GM06990 (cell line): ENCODE measurements around the gene ACAT1.

Source experiments
- DNase-seq: peaks from one replicate; pipeline ENCODE4 v3.0.0-alpha.2; 2011; ENCODE audit not compliant: insufficient read length; ENCODE audit errors: extremely low read depth
- H3K27me3 ChIP-seq: replicated peaks from 2 replicates; pipeline ENCODE4 v1.6.0; 2011; ENCODE audit warnings: low read length; ENCODE audit not compliant: control insufficient read depth, insufficient read depth
- H3K36me3 ChIP-seq: 2 replicates; pipeline ENCODE4 v1.5.1; 2011; ENCODE audit warnings: low read length; ENCODE audit not compliant: control insufficient read depth, insufficient read depth
- H3K4me3 ChIP-seq: replicated peaks from 2 replicates; pipeline ENCODE4 v1.5.1; 2011; ENCODE audit warnings: low read depth, mild to moderate bottlenecking, control low read depth, low read length
- TF ChIP-seq, protein P1 (sequence below): IDR thresholded peaks from 2 replicates; pipeline ENCODE4 v1.5.1; 2011; ENCODE audit warnings: low read length, control low read depth, mild to moderate bottlenecking, inconsistent platforms; ENCODE audit not compliant: insufficient read depth, poor library complexity, severe bottlenecking

Gene ACAT1

GRCh38 chr11:108121274-108122155 lies at the start of gene ACAT1:
TSS of gene ACAT1 (plus strand) at chr11:108121567. CDS start at chr11:108121607, 40 bp downstream.
- no peaks in the 10 kb centered on the region for H3K27me3 ChIP-seq
- H3K4me3 ChIP-seq: peak within 1 kb of the TSS; percentile 86
- peak; percentile 98 for DNase-seq
- TF ChIP-seq, protein P1, sequence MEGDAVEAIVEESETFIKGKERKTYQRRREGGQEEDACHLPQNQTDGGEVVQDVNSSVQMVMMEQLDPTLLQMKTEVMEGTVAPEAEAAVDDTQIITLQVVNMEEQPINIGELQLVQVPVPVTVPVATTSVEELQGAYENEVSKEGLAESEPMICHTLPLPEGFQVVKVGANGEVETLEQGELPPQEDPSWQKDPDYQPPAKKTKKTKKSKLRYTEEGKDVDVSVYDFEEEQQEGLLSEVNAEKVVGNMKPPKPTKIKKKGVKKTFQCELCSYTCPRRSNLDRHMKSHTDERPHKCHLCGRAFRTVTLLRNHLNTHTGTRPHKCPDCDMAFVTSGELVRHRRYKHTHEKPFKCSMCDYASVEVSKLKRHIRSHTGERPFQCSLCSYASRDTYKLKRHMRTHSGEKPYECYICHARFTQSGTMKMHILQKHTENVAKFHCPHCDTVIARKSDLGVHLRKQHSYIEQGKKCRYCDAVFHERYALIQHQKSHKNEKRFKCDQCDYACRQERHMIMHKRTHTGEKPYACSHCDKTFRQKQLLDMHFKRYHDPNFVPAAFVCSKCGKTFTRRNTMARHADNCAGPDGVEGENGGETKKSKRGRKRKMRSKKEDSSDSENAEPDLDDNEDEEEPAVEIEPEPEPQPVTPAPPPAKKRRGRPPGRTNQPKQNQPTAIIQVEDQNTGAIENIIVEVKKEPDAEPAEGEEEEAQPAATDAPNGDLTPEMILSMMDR: peak; percentile 26
- no peaks in the 10 kb centered on the region for H3K36me3 ChIP-seq

DNA sequence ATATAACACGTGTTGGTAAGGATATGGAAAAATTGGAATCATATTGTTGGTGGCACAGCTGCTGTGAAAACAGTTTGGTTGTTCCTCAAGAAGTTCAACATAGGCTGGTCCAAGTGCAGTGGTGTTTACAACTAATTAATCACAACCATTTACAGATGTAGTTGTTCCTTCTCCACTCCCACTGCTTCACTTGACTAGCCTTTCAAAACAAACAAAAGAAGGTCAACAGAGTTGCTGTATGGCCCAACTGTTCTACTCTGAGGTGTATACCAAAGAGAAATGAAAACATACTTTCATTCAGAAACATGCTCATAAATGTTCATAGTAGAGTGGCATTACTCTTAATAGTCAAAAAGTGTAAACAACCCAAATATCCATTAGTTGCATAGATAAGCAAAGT lies 36.6 kb upstream of the ACAT1 start:
- Histone ChIP-seq H3K36me3 (peaks cover 9% of the 10 kb centered on the region), H3K4me3 (no peak overlapping the region), H3K27me3 (no peaks in the 10 kb centered on the region)
- DNase-seq: no peak
- TF ChIP-seq, protein P1: no peak

DNA sequence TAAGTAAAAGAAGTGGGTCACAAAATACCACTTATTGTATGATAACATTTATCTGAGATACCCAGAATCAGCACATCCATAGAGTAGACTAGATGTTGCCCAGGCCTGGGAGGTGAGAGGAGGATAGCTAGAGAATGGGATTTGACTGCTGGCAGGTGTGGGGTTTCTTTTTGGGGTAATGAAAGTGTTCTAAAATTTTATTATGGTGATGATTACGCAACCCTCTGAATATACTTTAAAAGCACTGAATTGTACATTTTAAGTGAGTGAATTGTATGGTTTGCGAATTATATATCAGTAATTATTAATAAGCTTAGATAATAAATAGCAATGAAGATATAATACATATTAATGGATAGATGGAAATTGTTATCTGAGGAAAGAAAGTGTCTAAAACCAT lies 35.7 kb upstream of the ACAT1 start:
- TF ChIP-seq, protein P1: no peak
- Histone ChIP-seq H3K36me3 (peaks cover 7% of the 10 kb centered on the region), H3K27me3 (no peaks in the 10 kb centered on the region), H3K4me3 (no peak overlapping the region)
- no peak for DNase-seq

DNA sequence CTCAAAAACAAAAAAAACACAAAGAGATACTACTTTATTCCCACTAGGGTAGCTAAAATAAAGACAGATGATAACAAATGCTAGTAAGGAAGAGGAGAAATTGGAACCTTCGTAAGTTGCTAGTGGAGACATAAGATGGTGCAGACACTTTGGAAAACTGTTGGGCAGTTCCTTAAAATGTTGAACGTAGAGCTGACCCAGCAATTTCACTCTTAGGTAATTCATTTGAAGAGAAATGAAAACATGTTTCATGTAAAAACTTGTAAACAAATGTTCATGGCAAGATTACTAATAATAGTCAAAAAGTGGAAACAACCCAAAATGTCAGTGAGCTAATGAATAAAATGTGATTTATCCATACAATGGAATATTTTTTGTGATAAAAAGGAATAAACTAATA lies 29.2 kb upstream of the ACAT1 start:
- TF ChIP-seq, protein P1: no peak
- Histone ChIP-seq H3K27me3 (no peaks in the 10 kb centered on the region), H3K36me3 (no peaks in the 10 kb centered on the region; the same call in none of the 2 replicates), H3K4me3 (no peak overlapping the region)
- DNase-seq: no peak

- H3K4me3 ChIP-seq: no peak overlapping the region
- no peaks in the 10 kb centered on the region for H3K27me3 ChIP-seq
- DNase-seq: no peak
- no peaks in the 10 kb centered on the region; the same call in 1 of the 2 replicates for H3K36me3 ChIP-seq
- TF ChIP-seq, protein P1: no peak
Observed at GRCh38 chr11:108093128-108093904, 28.1 kb upstream of the ACAT1 start.
